HEK293 (cell line): ENCODE measurements around the gene B4GALT1.

Source experiments
- CTCF ChIA-PET: fragments of 350-600 bp; formaldehyde crosslinking; extraction: SDS; loops from one replicate; lab custom pipeline; 2021; ENCODE audit warnings: antibody characterized with exemption; lab: Yijun Ruan, JAX
- POLR2A ChIA-PET: fragments of 300-600 bp; formaldehyde crosslinking; extraction: SDS; loops from one replicate; lab custom pipeline; 2020; ENCODE audit warnings: antibody characterized with exemption, inconsistent platforms; lab: Yijun Ruan, JAX
- H3K27ac ChIP-seq: fragments of 200-500 bp; sonication (Bioruptor generic); 2 replicates; pipeline ENCODE4 v1.5.1; 2014; ENCODE audit warnings: low read depth, low read length, control low read depth, inconsistent platforms; ENCODE audit errors: extremely low read depth
- H3K36me3 ChIP-seq, 2 experiments: fragments of 200-500 bp in 1 of 2; sonication (Bioruptor generic) in 1 of 2; 1 replicate in 1 of 2; 2 replicates in 1 of 2; pipeline ENCODE4 v1.5.1; 2014 to 2017; ENCODE audit warnings: inconsistent platforms in 2 of 2, low read length in 2 of 2; ENCODE audit not compliant: control insufficient read depth in 2 of 2, insufficient read depth in 1 of 2
- H3K4me1 ChIP-seq: fragments of 200-500 bp; sonication (Bioruptor generic); 2 replicates; pipeline ENCODE4 v1.5.1; 2014; ENCODE audit warnings: mild to moderate bottlenecking, low read length, inconsistent platforms; ENCODE audit not compliant: control insufficient read depth, insufficient read depth
- H3K4me3 ChIP-seq: 2 replicates; pipeline ENCODE4 v1.5.1; 2011; ENCODE audit warnings: low read depth, mild to moderate bottlenecking, control low read depth, low read length, moderate library complexity
- H3K9me3 ChIP-seq: fragments of 200-500 bp; sonication (Bioruptor generic); 2 replicates; pipeline ENCODE4 v1.5.1; 2014; ENCODE audit warnings: low read depth, low read length, inconsistent platforms; ENCODE audit not compliant: control insufficient read depth, insufficient read depth
- BCL11A ChIP-seq: fragments of 450-650 bp; formaldehyde crosslinking; IDR thresholded peaks from 2 replicates; pipeline ENCODE4 v1.5.1; 2016; ENCODE audit warnings: low read depth, missing biosample characterization, missing genetic modification characterization
- HOXA7 ChIP-seq: sonication (generic); formaldehyde crosslinking; IDR thresholded peaks from 2 replicates; pipeline ENCODE4 v1.8.1; 2022; ENCODE audit warnings: missing genetic modification reagents, borderline replicate concordance
- IKZF3 ChIP-seq: fragments of 450-650 bp; IDR thresholded peaks from 2 replicates; pipeline ENCODE4 v1.5.0; 2018; ENCODE audit warnings: missing biosample characterization, mild to moderate bottlenecking, missing genetic modification characterization, moderate library complexity
- KLF10 ChIP-seq: fragments of 450-650 bp; IDR thresholded peaks from 2 replicates; pipeline ENCODE4 v1.5.1; 2018; ENCODE audit warnings: missing biosample characterization, mild to moderate bottlenecking, missing genetic modification characterization
- KLF16 ChIP-seq: fragments of 450-650 bp; formaldehyde crosslinking; IDR thresholded peaks from 2 replicates; pipeline ENCODE4 v1.5.1; 2017; ENCODE audit warnings: missing biosample characterization, missing genetic modification characterization
- KLF17 ChIP-seq: fragments of 450-650 bp; formaldehyde crosslinking; IDR thresholded peaks from 2 replicates; pipeline ENCODE4 v1.5.1; 2016; ENCODE audit warnings: missing biosample characterization, missing genetic modification characterization
- MEIS1 ChIP-seq: sonication (generic); formaldehyde crosslinking; IDR thresholded peaks from 2 replicates; pipeline ENCODE4 v1.8.1; 2022; ENCODE audit warnings: missing genetic modification reagents, mild to moderate bottlenecking, borderline replicate concordance
- REPIN1 ChIP-seq: fragments of 450-650 bp; formaldehyde crosslinking; IDR thresholded peaks from 2 replicates; pipeline ENCODE4 v1.5.1; 2017; ENCODE audit warnings: missing biosample characterization, missing genetic modification characterization, low read depth
- YY1 ChIP-seq: fragments of 450-650 bp; formaldehyde crosslinking; IDR thresholded peaks from 2 replicates; pipeline ENCODE4 v1.5.1; 2018; ENCODE audit warnings: missing biosample characterization, missing genetic modification characterization
- ZBTB17 ChIP-seq: fragments of 450-650 bp; formaldehyde crosslinking; IDR thresholded peaks from 2 replicates; pipeline ENCODE4 v1.5.1; 2016; ENCODE audit warnings: missing biosample characterization, missing genetic modification characterization
- ZBTB8A ChIP-seq: fragments of 450-650 bp; formaldehyde crosslinking; IDR thresholded peaks from 2 replicates; pipeline ENCODE4 v1.5.1; 2016; ENCODE audit warnings: missing biosample characterization, missing genetic modification characterization
- ZFP37 ChIP-seq: fragments of 450-650 bp; formaldehyde crosslinking; IDR thresholded peaks from 2 replicates; pipeline ENCODE4 v1.5.1; 2016; ENCODE audit warnings: missing biosample characterization, missing genetic modification characterization
- ZNF2 ChIP-seq: fragments of 450-650 bp; formaldehyde crosslinking; IDR thresholded peaks from 2 replicates; pipeline ENCODE4 v1.5.1; 2016; ENCODE audit warnings: missing biosample characterization, missing genetic modification characterization
- ZNF311 ChIP-seq: fragments of 450-650 bp; formaldehyde crosslinking; IDR thresholded peaks from 2 replicates; pipeline ENCODE4 v1.5.1; 2017; ENCODE audit warnings: missing biosample characterization, missing genetic modification characterization, borderline replicate concordance
- ZNF335 ChIP-seq: fragments of 450-650 bp; formaldehyde crosslinking; conservative IDR thresholded peaks from 2 replicates; pipeline ENCODE4 v1.5.1; 2016; ENCODE audit warnings: missing biosample characterization, missing genetic modification characterization
- ZNF391 ChIP-seq: fragments of 450-650 bp; formaldehyde crosslinking; IDR thresholded peaks from 2 replicates; pipeline ENCODE4 v1.5.1; 2016; ENCODE audit warnings: low read depth, missing biosample characterization, missing genetic modification characterization, borderline replicate concordance
- ZNF449 ChIP-seq: fragments of 450-650 bp; formaldehyde crosslinking; IDR thresholded peaks from 2 replicates; pipeline ENCODE4 v1.5.1; 2017; ENCODE audit warnings: missing biosample characterization, mild to moderate bottlenecking, missing genetic modification characterization, moderate library complexity
- ZNF555 ChIP-seq: fragments of 450-650 bp; formaldehyde crosslinking; conservative IDR thresholded peaks from 2 replicates; pipeline ENCODE4 v1.5.1; 2017; ENCODE audit warnings: missing biosample characterization, mild to moderate bottlenecking, missing genetic modification characterization, inconsistent platforms
- ZNF830 ChIP-seq: fragments of 450-650 bp; IDR thresholded peaks from 2 replicates; pipeline ENCODE4 v1.5.0; 2018; ENCODE audit warnings: missing biosample characterization, missing genetic modification characterization, low read depth, mild to moderate bottlenecking, moderate library complexity
- ZSCAN5A ChIP-seq: fragments of 450-650 bp; formaldehyde crosslinking; IDR thresholded peaks from 2 replicates; pipeline ENCODE4 v1.5.1; 2016; ENCODE audit warnings: missing biosample characterization, missing genetic modification characterization

B4GALT1 gene

GRCh38 chr9:33110686-33111085 lies 56.5 kb downstream of the B4GALT1 start:
- Histone ChIP-seq H3K36me3 (peaks cover 0 to 42% of the 10 kb centered on the region in 2 experiments; a peak in 1 of 3 replicates), H3K27ac (no peak overlapping the region), H3K4me3 (no peak overlapping the region), H3K9me3 (no peaks in the 10 kb centered on the region), H3K4me1 (no peaks in the 10 kb centered on the region)
- POLR2A ChIA-PET: no interaction called here
- CTCF ChIA-PET: no interaction called here
- TF ChIP-seq MEIS1 (CRISPR knock-in tag) (no peak), ZNF830 (tag by site-specific recombination) (no peak), ZBTB8A (tag by site-specific recombination) (no peak), YY1 (no peak), KLF10 (no peak), KLF17 (tag by site-specific recombination) (no peak), ZNF335 (tag by site-specific recombination) (no peak), KLF16 (tag by site-specific recombination) (no peak), BCL11A (tag by site-specific recombination) (no peak), ZNF391 (tag by site-specific recombination) (no peak), ZSCAN5A (no peak), ZNF449 (tag by site-specific recombination) (no peak), ZNF2 (tag by site-specific recombination) (no peak), ZFP37 (tag by site-specific recombination) (no peak), HOXA7 (CRISPR knock-in tag) (no peak), REPIN1 (no peak), ZNF555 (no peak), ZNF311 (tag by site-specific recombination) (no peak)
- TF ChIP-seq, all 188 proteins: peak for 0

- POLR2A ChIA-PET: interaction anchor here (0.7 kb wide), 1 partner anchor 57 kb away, joined by 3 read pairs; the partner anchor contains the start of gene B4GALT1
- CTCF ChIA-PET: interaction anchor here (1.0 kb wide), 1 partner anchor 124 kb away, joined by 3 read pairs; no protein-coding TSS in a partner anchor
- Histone ChIP-seq H3K36me3 (peaks cover 0 to 39% of the 10 kb centered on the region in 2 experiments; a peak in 1 of 3 replicates), H3K27ac (no peak overlapping the region), H3K4me1 (no peaks in the 10 kb centered on the region), H3K4me3 (no peak overlapping the region), H3K9me3 (no peaks in the 10 kb centered on the region)
- TF ChIP-seq IKZF3 (tag by site-specific recombination) (no peak), ZBTB17 (tag by site-specific recombination) (0 out of 2 replicates have a peak, but pooled peaks have one; percentile 29)
These were observed 57.1 kb downstream of the B4GALT1 start for GRCh38 chr9:33109850-33110595.
